H9 (cell line): ENCODE results near the gene WDPCP. TPM values are rescaled to one million over a fixed set of nuclear protein-coding genes. Genes with fewer than 3 reads are reported as not detected.

Experiments
- DNase-seq: peaks from one replicate; pipeline ENCODE4 v3.0.0-alpha.2; 2017
- H2AFZ ChIP-seq: one replicate; pipeline ENCODE4 v1.6.1; 2013; ENCODE audit warnings: mild to moderate bottlenecking, low read length, control low read depth, moderate library complexity
- H2AK5ac ChIP-seq: 2 replicates; pipeline ENCODE4 v1.6.1; 2013; ENCODE audit warnings: low read length, control low read depth, mixed read lengths; ENCODE audit not compliant: insufficient read length
- H2BK120ac ChIP-seq: one replicate; pipeline ENCODE4 v1.6.1; 2013; ENCODE audit warnings: low read depth, mild to moderate bottlenecking, low read length, control low read depth, inconsistent platforms; ENCODE audit not compliant: poor library complexity, severe bottlenecking
- H2BK12ac ChIP-seq: 2 replicates; pipeline ENCODE4 v1.6.1; 2013; ENCODE audit warnings: low read length, control low read depth, mixed read lengths, low read depth; ENCODE audit not compliant: insufficient read length
- H2BK15ac ChIP-seq: 2 replicates; pipeline ENCODE4 v1.6.1; 2013; ENCODE audit warnings: low read depth, low read length, control low read depth
- H2BK20ac ChIP-seq: one replicate; pipeline ENCODE4 v1.6.1; 2013; ENCODE audit warnings: low read depth, mild to moderate bottlenecking, low read length, control low read depth, inconsistent platforms; ENCODE audit not compliant: poor library complexity, severe bottlenecking
- H2BK5ac ChIP-seq: 2 replicates; pipeline ENCODE4 v1.6.1; 2013; ENCODE audit warnings: low read length, control low read depth, mixed read lengths; ENCODE audit not compliant: insufficient read length
- H3K14ac ChIP-seq: 2 replicates; pipeline ENCODE4 v1.6.1; 2013; ENCODE audit warnings: low read length, control low read depth; ENCODE audit not compliant: insufficient read depth
- H3K18ac ChIP-seq: 2 replicates; pipeline ENCODE4 v1.6.1; 2013; ENCODE audit warnings: low read depth, mild to moderate bottlenecking, mixed read lengths, low read length, control low read depth; ENCODE audit not compliant: insufficient read length
- H3K23ac ChIP-seq: 2 replicates; pipeline ENCODE4 v1.6.1; 2013; ENCODE audit warnings: low read length, control low read depth, mixed read lengths, low read depth; ENCODE audit not compliant: insufficient read length
- H3K23me2 ChIP-seq: 2 replicates; pipeline ENCODE4 v1.6.1; 2013; ENCODE audit warnings: low read depth, mild to moderate bottlenecking, mixed read lengths, low read length, control low read depth; ENCODE audit not compliant: insufficient read length, poor library complexity, severe bottlenecking
- H3K27ac ChIP-seq: 2 replicates; pipeline ENCODE4 v1.5.1; 2013; ENCODE audit warnings: low read length, control low read depth, mixed read lengths, low read depth; ENCODE audit not compliant: insufficient read length
- H3K27me3 ChIP-seq: 2 replicates; pipeline ENCODE4 v1.6.1; 2013; ENCODE audit warnings: low read length, control low read depth, inconsistent platforms; ENCODE audit not compliant: insufficient read depth
- H3K4ac ChIP-seq: 2 replicates; pipeline ENCODE4 v1.6.1; 2013; ENCODE audit warnings: low read depth, mild to moderate bottlenecking, control low read depth, inconsistent platforms, low read length, moderate library complexity
- H3K4me1 ChIP-seq: 2 replicates; pipeline ENCODE4 v1.6.1; 2013; ENCODE audit warnings: low read length, control low read depth, inconsistent platforms; ENCODE audit not compliant: insufficient read depth
- H3K4me2 ChIP-seq: 2 replicates; pipeline ENCODE4 v1.6.1; 2013; ENCODE audit warnings: low read length, control low read depth, mixed read lengths; ENCODE audit not compliant: insufficient read length, insufficient read depth
- H3K56ac ChIP-seq: 2 replicates; pipeline ENCODE4 v1.6.1; 2013; ENCODE audit warnings: low read depth, mild to moderate bottlenecking, mixed read lengths, low read length, control low read depth; ENCODE audit not compliant: insufficient read length
- H3K79me1 ChIP-seq: 2 replicates; pipeline ENCODE4 v1.6.1; 2013; ENCODE audit warnings: low read depth, mild to moderate bottlenecking, moderate library complexity, low read length, control low read depth, inconsistent platforms; ENCODE audit not compliant: insufficient read depth, poor library complexity, severe bottlenecking
- H3K79me2 ChIP-seq: 2 replicates; pipeline ENCODE4 v1.6.1; 2013; ENCODE audit warnings: low read length, control low read depth, inconsistent platforms; ENCODE audit not compliant: insufficient read depth
- H3K9ac ChIP-seq: 2 replicates; pipeline ENCODE4 v1.6.1; 2013; ENCODE audit warnings: low read length, control low read depth, mixed read lengths; ENCODE audit not compliant: insufficient read length; ENCODE audit errors: extremely low read depth
- H3K9me3 ChIP-seq: one replicate; pipeline ENCODE4 v1.6.1; 2013; ENCODE audit warnings: low read depth, low read length, inconsistent platforms; ENCODE audit not compliant: control insufficient read depth
- H3T11ph ChIP-seq: one replicate; pipeline ENCODE4 v1.6.1; 2013; ENCODE audit warnings: mild to moderate bottlenecking, low read length, control low read depth, inconsistent platforms
- H4K20me1 ChIP-seq: one replicate; pipeline ENCODE4 v1.6.1; 2013; ENCODE audit not compliant: control insufficient read depth, insufficient read length, insufficient read depth
- H4K5ac ChIP-seq: 2 replicates; pipeline ENCODE4 v1.6.1; 2013; ENCODE audit warnings: low read depth, mild to moderate bottlenecking, mixed read lengths, low read length, control low read depth; ENCODE audit not compliant: insufficient read length
- H4K8ac ChIP-seq: replicated peaks from 2 replicates; pipeline ENCODE4 v1.6.1; 2013; ENCODE audit warnings: low read length, control low read depth, mixed read lengths, low read depth; ENCODE audit not compliant: insufficient read length
- H4K91ac ChIP-seq: 2 replicates; pipeline ENCODE4 v1.6.1; 2013; ENCODE audit warnings: low read depth, mild to moderate bottlenecking, moderate library complexity, mixed read lengths, low read length, control low read depth; ENCODE audit not compliant: insufficient read length
- H3K27ac Mint-ChIP-seq, 3 experiments: 2 replicates in 2 of 3; 3 replicates in 1 of 3; pipeline ENCODE4 v1.8.0; 2020 to 2021; ENCODE audit warnings: mixed read lengths in 3 of 3, mild to moderate bottlenecking in 1 of 3, moderate library complexity in 1 of 3
- H3K27me3 Mint-ChIP-seq: 2 replicates; pipeline ENCODE4 v1.8.0; 2021; ENCODE audit warnings: low read depth, mild to moderate bottlenecking, moderate library complexity, mixed read lengths
- H3K36me3 Mint-ChIP-seq, 3 experiments: 2 replicates in 2 of 3; 3 replicates in 1 of 3; pipeline ENCODE4 v1.8.0; 2020 to 2021; ENCODE audit warnings: low read depth in 3 of 3, mixed read lengths in 3 of 3; ENCODE audit not compliant: insufficient read depth in 1 of 3
- H3K4me1 Mint-ChIP-seq, 2 experiments: 2 replicates each; pipeline ENCODE4 v1.8.0; 2020; ENCODE audit warnings: mixed read lengths in 2 of 2
- H3K4me3 Mint-ChIP-seq, 2 experiments: 2 replicates in 1 of 2; 3 replicates in 1 of 2; pipeline ENCODE4 v1.8.0; 2020 to 2021; ENCODE audit warnings: mild to moderate bottlenecking in 2 of 2, mixed read lengths in 2 of 2, moderate library complexity in 1 of 2
- H3K9me3 Mint-ChIP-seq, 2 experiments: 2 replicates in 1 of 2; 3 replicates in 1 of 2; pipeline ENCODE4 v1.8.0; 2020; ENCODE audit warnings: mild to moderate bottlenecking in 2 of 2, mixed read lengths in 2 of 2, moderate library complexity in 1 of 2
- CTCF ChIP-seq: fragments of 200-600 bp; sonication (generic); conservative IDR thresholded peaks from 3 replicates; pipeline ENCODE4 v1.8.0; 2021; ENCODE audit warnings: antibody characterized with exemption, mild to moderate bottlenecking
- total RNA-seq: library from RNA; stranded (reverse); gene quantifications from 2 replicates; pipeline ENCODE4 v1.2.1, GENCODE V29; 2021

Gene WDPCP
- total RNA-seq, 1 experiment from 2014 or later, result 22.4 TPM

- Histone ChIP-seq H3K23me2 (no peaks in the 10 kb centered on the region), H3K4me1 (peaks cover 4% of the 10 kb centered on the region; the same call in 1 of the 2 replicates), H3K27me3 (no peaks in the 10 kb centered on the region), H2BK5ac (no peak overlapping the region), H2BK120ac (no peak overlapping the region), H3K56ac (no peak overlapping the region), H3K14ac (no peak overlapping the region), H3T11ph (no peak overlapping the region), H2BK12ac (no peak overlapping the region), H4K91ac (no peak overlapping the region), H3K4me2 (no peak overlapping the region), H2AFZ (no peak overlapping the region), H4K20me1 (no peaks in the 10 kb centered on the region), H3K79me1 (no peaks in the 10 kb centered on the region), H2BK15ac (no peak overlapping the region), H2BK20ac (no peak overlapping the region), H3K9me3 (no peaks in the 10 kb centered on the region), H4K5ac (no peak overlapping the region), H4K8ac (no peak overlapping the region), H3K18ac (no peak overlapping the region), H2AK5ac (no peak overlapping the region), H3K27ac (no peak overlapping the region), H3K23ac (no peak overlapping the region), H3K79me2 (no peaks in the 10 kb centered on the region), H3K4ac (no peak overlapping the region), H3K9ac (no peak overlapping the region)
- DNase-seq, result no peak
- peaks cover 6 to 9% of the 10 kb centered on the region in 2 experiments; a peak in 3 of 5 replicates for H3K9me3 Mint-ChIP-seq
- H3K36me3 Mint-ChIP-seq, result peaks cover 20 to 31% (median 24%) of the 10 kb centered on the region in 3 experiments; a peak in 6 of 7 replicates
- H3K27me3 Mint-ChIP-seq, result no peaks in the 10 kb centered on the region
- no peak for TF ChIP-seq CTCF
- H3K27ac Mint-ChIP-seq, result peak overlapping the region in 2 of 3 experiments; percentile 52 to 69; a peak in 3 of 7 replicates
- peaks cover 10 to 11% of the 10 kb centered on the region in 2 experiments for H3K4me1 Mint-ChIP-seq
- H3K4me3 Mint-ChIP-seq, result no peak overlapping the region
Measured at GRCh38 chr2:63399156-63399555, 189.1 kb downstream of the WDPCP start.
